ENCODE data around the gene SLC25A3.
A peak's percentile ranks its signal among the peaks of the same experiment; 100 is the strongest.
"Not testable (repeated sequence)": the region's sequence is repeated elsewhere in the genome, so short reads cannot be mapped to it uniquely, and the experiment has no call there.

SLC25A3 gene

GRCh38 chr12:98593351-98594049 lies at the start of gene SLC25A3:
TSS of gene SLC25A3 (plus strand) at chr12:98593686. CDS start at chr12:98593979, 293 bp downstream.
- peak; percentile 93 for DNase-seq

GRCh38 chr12:98543701-98544100 lies 49.8 kb upstream of the SLC25A3 start:
- DNase-seq, result no peak

GRCh38 chr12:98544751-98545150 lies 48.7 kb upstream of the SLC25A3 start:
- DNase-seq, result no peak

GRCh38 chr12:98549371-98550110 lies 43.9 kb upstream of the SLC25A3 start:
- DNase-seq, result no peak

- DNase-seq, result no peak
These were observed 41.7 kb upstream of the SLC25A3 start for GRCh38 chr12:98551787-98552186.

GRCh38 chr12:98558097-98558496 lies 35.4 kb upstream of the SLC25A3 start:
- DNase-seq, result not testable (repeated sequence)

GRCh38 chr12:98559666-98560065 lies 33.8 kb upstream of the SLC25A3 start:
- DNase-seq, result no peak

- DNase-seq, result no peak
These were observed 31.6 kb upstream of the SLC25A3 start for GRCh38 chr12:98561846-98562245.

GRCh38 chr12:98572010-98572409 lies 21.5 kb upstream of the SLC25A3 start:
- no peak for DNase-seq

- no peak for DNase-seq
These were observed 19.4 kb upstream of the SLC25A3 start for GRCh38 chr12:98574110-98574509.

- no peak for DNase-seq
These were observed 18.5 kb upstream of the SLC25A3 start for GRCh38 chr12:98575013-98575412.

GRCh38 chr12:98576795-98577194 lies 16.7 kb upstream of the SLC25A3 start:
- not testable (repeated sequence) for DNase-seq

GRCh38 chr12:98578392-98578791 lies 15.1 kb upstream of the SLC25A3 start:
- no peak for DNase-seq

GRCh38 chr12:98578821-98579220 lies 14.7 kb upstream of the SLC25A3 start:
- no peak for DNase-seq

GRCh38 chr12:98579347-98579746 lies 14.1 kb upstream of the SLC25A3 start:
- DNase-seq, result no peak

- DNase-seq, result no peak
These were observed 13.7 kb upstream of the SLC25A3 start for GRCh38 chr12:98579835-98580234.

GRCh38 chr12:98580695-98581094 lies 12.8 kb upstream of the SLC25A3 start:
- no peak for DNase-seq

- no peak for DNase-seq
These were observed 12.4 kb upstream of the SLC25A3 start for GRCh38 chr12:98581101-98581500.

GRCh38 chr12:98582093-98582492 lies 11.4 kb upstream of the SLC25A3 start:
- DNase-seq, result no peak

GRCh38 chr12:98587084-98587483 lies 6.4 kb upstream of the SLC25A3 start:
- DNase-seq, result no peak

GRCh38 chr12:98591209-98591608 lies 2.3 kb upstream of the SLC25A3 start:
- no peak for DNase-seq

- peak; percentile 2 for DNase-seq
These were observed 612 bp upstream of the SLC25A3 start for GRCh38 chr12:98592825-98593322.

GRCh38 chr12:98594050-98594835 lies 757 bp downstream of the SLC25A3 start:
- DNase-seq, result no peak
